ENCODE results near the gene LRRC75A.

DNA sequence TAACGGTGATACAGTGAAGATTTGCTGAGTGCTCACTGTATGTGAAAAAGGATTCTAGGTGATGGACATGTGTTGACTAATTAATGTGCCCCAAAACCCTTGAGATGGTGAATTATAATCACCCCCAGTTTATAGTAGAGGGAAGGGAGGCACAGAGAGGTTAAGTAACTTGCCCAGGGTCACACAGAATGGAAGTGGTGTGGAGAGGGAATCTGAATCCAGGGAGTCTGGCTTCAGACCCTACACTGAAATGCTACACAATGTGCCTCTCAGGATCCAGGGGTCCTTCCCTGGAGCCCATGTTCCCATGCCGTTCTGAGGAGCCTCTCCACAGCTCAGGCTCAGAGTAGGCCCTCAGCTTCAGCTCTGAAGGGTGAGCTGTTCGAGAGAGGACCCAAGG is 65.0 kb downstream of the LRRC75A start:
- TF ChIP-seq, protein P1, sequence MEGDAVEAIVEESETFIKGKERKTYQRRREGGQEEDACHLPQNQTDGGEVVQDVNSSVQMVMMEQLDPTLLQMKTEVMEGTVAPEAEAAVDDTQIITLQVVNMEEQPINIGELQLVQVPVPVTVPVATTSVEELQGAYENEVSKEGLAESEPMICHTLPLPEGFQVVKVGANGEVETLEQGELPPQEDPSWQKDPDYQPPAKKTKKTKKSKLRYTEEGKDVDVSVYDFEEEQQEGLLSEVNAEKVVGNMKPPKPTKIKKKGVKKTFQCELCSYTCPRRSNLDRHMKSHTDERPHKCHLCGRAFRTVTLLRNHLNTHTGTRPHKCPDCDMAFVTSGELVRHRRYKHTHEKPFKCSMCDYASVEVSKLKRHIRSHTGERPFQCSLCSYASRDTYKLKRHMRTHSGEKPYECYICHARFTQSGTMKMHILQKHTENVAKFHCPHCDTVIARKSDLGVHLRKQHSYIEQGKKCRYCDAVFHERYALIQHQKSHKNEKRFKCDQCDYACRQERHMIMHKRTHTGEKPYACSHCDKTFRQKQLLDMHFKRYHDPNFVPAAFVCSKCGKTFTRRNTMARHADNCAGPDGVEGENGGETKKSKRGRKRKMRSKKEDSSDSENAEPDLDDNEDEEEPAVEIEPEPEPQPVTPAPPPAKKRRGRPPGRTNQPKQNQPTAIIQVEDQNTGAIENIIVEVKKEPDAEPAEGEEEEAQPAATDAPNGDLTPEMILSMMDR (IDR thresholded peaks at IDR 0.05; ENCODE audit: poor library complexity): no peak
- TF ChIP-seq EZH2 (IDR thresholded peaks at IDR 0.05; ENCODE audit: borderline replicate concordance) (no peak), EZH2phosphoT487 (IDR thresholded peaks at IDR 0.05; ENCODE audit: low read depth, severe bottlenecking, unreplicated experiment) (no peak)
